ENCODE results near the gene DLG2. TPM values are rescaled to one million over a fixed set of nuclear protein-coding genes. Genes with fewer than 3 reads are reported as not detected.

The DLG2 gene
- total and polyA plus RNA-seq, 4 donors, result 0.30 to 5.5 (median 0.68) TPM

DNA sequence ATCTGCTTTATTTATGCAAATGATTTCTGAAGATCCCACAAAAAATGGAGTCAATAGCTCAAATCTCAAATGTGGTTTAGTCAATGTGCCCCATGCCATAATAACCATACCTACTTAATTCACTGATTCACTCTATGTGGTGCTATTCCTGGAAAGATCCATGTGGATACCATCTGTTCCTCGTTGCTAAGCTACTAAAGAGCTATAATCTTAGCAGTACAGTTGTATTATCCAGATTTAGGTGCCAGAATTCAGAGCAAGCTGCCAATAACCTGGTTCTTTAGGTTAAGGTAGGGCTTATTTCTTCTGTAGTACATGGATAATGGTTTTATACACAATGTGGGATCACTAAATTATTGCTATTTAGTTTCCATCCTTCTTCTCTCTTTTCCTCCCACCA, 1366.3 kb downstream of the DLG2 start:
- DNase-seq (ENCODE audit: low spot score), result no peak
- TF ChIP-seq, protein P1, sequence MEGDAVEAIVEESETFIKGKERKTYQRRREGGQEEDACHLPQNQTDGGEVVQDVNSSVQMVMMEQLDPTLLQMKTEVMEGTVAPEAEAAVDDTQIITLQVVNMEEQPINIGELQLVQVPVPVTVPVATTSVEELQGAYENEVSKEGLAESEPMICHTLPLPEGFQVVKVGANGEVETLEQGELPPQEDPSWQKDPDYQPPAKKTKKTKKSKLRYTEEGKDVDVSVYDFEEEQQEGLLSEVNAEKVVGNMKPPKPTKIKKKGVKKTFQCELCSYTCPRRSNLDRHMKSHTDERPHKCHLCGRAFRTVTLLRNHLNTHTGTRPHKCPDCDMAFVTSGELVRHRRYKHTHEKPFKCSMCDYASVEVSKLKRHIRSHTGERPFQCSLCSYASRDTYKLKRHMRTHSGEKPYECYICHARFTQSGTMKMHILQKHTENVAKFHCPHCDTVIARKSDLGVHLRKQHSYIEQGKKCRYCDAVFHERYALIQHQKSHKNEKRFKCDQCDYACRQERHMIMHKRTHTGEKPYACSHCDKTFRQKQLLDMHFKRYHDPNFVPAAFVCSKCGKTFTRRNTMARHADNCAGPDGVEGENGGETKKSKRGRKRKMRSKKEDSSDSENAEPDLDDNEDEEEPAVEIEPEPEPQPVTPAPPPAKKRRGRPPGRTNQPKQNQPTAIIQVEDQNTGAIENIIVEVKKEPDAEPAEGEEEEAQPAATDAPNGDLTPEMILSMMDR (IDR thresholded peaks at IDR 0.05; ENCODE audit: low read depth, low read length, missing input control), result no peak

DNA sequence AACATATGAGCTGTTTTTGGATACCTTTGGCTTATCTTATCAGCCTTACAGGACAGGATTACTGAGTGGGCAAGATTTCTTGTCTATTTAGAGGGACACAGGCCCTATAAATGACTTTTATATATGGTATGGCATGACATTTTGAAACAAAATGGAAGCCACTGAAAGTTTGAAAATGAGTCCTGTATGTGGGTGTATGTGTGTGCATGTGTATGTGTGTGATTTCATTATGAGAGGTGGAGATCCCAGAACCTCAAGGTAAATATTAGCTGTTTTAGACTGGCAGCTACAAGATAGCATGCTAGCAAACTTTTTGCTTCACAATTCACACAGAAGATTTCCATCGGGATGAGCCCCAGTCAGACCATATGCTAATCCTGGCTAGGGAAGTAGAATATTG, 1370.5 kb downstream of the DLG2 start:
- Histone ChIP-seq H3K4me3 (ENCODE audit: low read depth in 1 of 3, low read length in 3 of 3) (no peak overlapping the region), H3K9me3 (ENCODE audit: control insufficient read depth in 4 of 4, low read length in 3 of 4) (no peaks in the 10 kb centered on the region), H3K4me1 (ENCODE audit: control insufficient read depth in 4 of 4, insufficient read depth in 4 of 4, low read length in 3 of 4) (peaks cover 0 to 3% (median 2%) of the 10 kb centered on the region in 4 donors), H3K9ac (ENCODE audit: low read depth in 1 of 2, low read length in 2 of 2) (no peak overlapping the region), H3K36me3 (ENCODE audit: control insufficient read depth in 4 of 4, insufficient read depth in 3 of 4, low read depth in 1 of 4, low read length in 3 of 4) (no peaks in the 10 kb centered on the region), H3K27ac (ENCODE audit: low read depth in 1 of 2, low read length in 2 of 2) (no peak overlapping the region), H3K27me3 (ENCODE audit: control insufficient read depth in 4 of 4, insufficient read depth in 4 of 4, low read length in 3 of 4) (no peaks in the 10 kb centered on the region)
- WGBS, result 59% methylated on average over 1 of the region's 1 CpG
- DNase-seq (ENCODE audit: low spot score), result no peak
- no peak for TF ChIP-seq HNF4A (conservative IDR thresholded peaks at IDR 0.05)
- no peak for TF ChIP-seq SP1 (IDR thresholded peaks at IDR 0.05)
- TF ChIP-seq EGR1 (IDR thresholded peaks at IDR 0.05; ENCODE audit: low read depth in 2 of 2), result no peak
- TF ChIP-seq YY1 (IDR thresholded peaks at IDR 0.05), result no peak
- TF ChIP-seq FOXA1 (IDR thresholded peaks at IDR 0.05), result no peak
- no peak for TF ChIP-seq JUND (IDR thresholded peaks at IDR 0.05)
- TF ChIP-seq, protein P1 (IDR thresholded peaks at IDR 0.05; ENCODE audit: low read depth, low read length, missing input control), result no peak
- TF ChIP-seq, protein P2, sequence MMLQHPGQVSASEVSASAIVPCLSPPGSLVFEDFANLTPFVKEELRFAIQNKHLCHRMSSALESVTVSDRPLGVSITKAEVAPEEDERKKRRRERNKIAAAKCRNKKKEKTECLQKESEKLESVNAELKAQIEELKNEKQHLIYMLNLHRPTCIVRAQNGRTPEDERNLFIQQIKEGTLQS (IDR thresholded peaks at IDR 0.05), result no peak
- TF ChIP-seq, protein P3, sequence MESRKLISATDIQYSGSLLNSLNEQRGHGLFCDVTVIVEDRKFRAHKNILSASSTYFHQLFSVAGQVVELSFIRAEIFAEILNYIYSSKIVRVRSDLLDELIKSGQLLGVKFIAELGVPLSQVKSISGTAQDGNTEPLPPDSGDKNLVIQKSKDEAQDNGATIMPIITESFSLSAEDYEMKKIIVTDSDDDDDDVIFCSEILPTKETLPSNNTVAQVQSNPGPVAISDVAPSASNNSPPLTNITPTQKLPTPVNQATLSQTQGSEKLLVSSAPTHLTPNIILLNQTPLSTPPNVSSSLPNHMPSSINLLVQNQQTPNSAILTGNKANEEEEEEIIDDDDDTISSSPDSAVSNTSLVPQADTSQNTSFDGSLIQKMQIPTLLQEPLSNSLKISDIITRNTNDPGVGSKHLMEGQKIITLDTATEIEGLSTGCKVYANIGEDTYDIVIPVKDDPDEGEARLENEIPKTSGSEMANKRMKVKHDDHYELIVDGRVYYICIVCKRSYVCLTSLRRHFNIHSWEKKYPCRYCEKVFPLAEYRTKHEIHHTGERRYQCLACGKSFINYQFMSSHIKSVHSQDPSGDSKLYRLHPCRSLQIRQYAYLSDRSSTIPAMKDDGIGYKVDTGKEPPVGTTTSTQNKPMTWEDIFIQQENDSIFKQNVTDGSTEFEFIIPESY (IDR thresholded peaks at IDR 0.05), result no peak

More for the DNA sequence above, 1366.3 kb downstream of the DLG2 start:
- Histone ChIP-seq H3K4me3 (ENCODE audit: low read depth in 1 of 3, low read length in 3 of 3) (no peak overlapping the region), H3K27me3 (ENCODE audit: control insufficient read depth in 4 of 4, insufficient read depth in 4 of 4, low read length in 3 of 4) (no peaks in the 10 kb centered on the region), H3K9me3 (ENCODE audit: control insufficient read depth in 4 of 4, low read length in 3 of 4) (no peaks in the 10 kb centered on the region), H3K4me1 (ENCODE audit: control insufficient read depth in 4 of 4, insufficient read depth in 4 of 4, low read length in 3 of 4) (peaks cover 0 to 4% (median 3%) of the 10 kb centered on the region in 4 donors), H3K9ac (ENCODE audit: low read depth in 1 of 2, low read length in 2 of 2) (no peak overlapping the region), H3K36me3 (ENCODE audit: control insufficient read depth in 4 of 4, insufficient read depth in 3 of 4, low read depth in 1 of 4, low read length in 3 of 4) (no peaks in the 10 kb centered on the region), H3K27ac (ENCODE audit: low read depth in 1 of 2, low read length in 2 of 2) (no peak overlapping the region)
- 70% methylated on average over 1 of the region's 1 CpG for WGBS

DNA sequence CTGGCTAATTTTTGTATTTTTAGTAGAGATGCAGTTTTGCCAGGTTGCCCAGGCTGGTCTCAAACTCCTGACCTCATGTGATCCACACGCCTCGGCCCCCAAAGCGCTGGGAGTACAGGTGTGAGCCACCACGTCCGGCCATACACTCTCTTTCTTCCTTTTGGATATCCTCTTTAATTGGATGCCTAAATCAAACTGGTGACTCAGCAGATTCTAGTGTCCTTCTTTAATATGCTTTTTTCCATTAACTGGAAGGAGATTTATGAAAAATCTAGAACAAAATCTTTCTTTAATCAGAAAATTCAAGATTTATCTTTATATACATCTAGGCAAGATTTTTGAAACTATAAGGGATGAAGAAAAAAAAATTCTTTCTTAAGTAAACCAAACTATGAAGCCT, 1371.7 kb downstream of the DLG2 start:
- H3K9me3 ChIP-seq (ENCODE audit: control insufficient read depth in 4 of 4, low read length in 3 of 4), result no peaks in the 10 kb centered on the region
- 96% methylated on average over 5 of the region's 5 CpGs for WGBS
- H3K27me3 ChIP-seq (ENCODE audit: control insufficient read depth in 4 of 4, insufficient read depth in 4 of 4, low read length in 3 of 4), result no peaks in the 10 kb centered on the region
- TF ChIP-seq, protein P4, sequence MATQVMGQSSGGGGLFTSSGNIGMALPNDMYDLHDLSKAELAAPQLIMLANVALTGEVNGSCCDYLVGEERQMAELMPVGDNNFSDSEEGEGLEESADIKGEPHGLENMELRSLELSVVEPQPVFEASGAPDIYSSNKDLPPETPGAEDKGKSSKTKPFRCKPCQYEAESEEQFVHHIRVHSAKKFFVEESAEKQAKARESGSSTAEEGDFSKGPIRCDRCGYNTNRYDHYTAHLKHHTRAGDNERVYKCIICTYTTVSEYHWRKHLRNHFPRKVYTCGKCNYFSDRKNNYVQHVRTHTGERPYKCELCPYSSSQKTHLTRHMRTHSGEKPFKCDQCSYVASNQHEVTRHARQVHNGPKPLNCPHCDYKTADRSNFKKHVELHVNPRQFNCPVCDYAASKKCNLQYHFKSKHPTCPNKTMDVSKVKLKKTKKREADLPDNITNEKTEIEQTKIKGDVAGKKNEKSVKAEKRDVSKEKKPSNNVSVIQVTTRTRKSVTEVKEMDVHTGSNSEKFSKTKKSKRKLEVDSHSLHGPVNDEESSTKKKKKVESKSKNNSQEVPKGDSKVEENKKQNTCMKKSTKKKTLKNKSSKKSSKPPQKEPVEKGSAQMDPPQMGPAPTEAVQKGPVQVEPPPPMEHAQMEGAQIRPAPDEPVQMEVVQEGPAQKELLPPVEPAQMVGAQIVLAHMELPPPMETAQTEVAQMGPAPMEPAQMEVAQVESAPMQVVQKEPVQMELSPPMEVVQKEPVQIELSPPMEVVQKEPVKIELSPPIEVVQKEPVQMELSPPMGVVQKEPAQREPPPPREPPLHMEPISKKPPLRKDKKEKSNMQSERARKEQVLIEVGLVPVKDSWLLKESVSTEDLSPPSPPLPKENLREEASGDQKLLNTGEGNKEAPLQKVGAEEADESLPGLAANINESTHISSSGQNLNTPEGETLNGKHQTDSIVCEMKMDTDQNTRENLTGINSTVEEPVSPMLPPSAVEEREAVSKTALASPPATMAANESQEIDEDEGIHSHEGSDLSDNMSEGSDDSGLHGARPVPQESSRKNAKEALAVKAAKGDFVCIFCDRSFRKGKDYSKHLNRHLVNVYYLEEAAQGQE (IDR thresholded peaks at IDR 0.05), result no peak
- TF ChIP-seq, protein P2 (IDR thresholded peaks at IDR 0.05), result no peak
- TF ChIP-seq NR2F2 (IDR thresholded peaks at IDR 0.05) (no peak), YY1 (IDR thresholded peaks at IDR 0.05) (no peak), TAF1 (conservative IDR thresholded peaks at IDR 0.05) (no peak), HNF4A (conservative IDR thresholded peaks at IDR 0.05) (no peak), HNF4G (IDR thresholded peaks at IDR 0.05) (no peak), FOXA2 (IDR thresholded peaks at IDR 0.05) (no peak), GABPA (IDR thresholded peaks at IDR 0.05 in 1 of 2, conservative IDR thresholded peaks at IDR 0.05 in 1 of 2) (no peak)
- TF ChIP-seq, protein P1 (IDR thresholded peaks at IDR 0.05; ENCODE audit: low read depth, low read length, missing input control), result no peak

More for the DNA sequence above, 1371.7 kb downstream of the DLG2 start:
- Histone ChIP-seq H3K4me1 (ENCODE audit: control insufficient read depth in 4 of 4, insufficient read depth in 4 of 4, low read length in 3 of 4) (peaks cover under 1 to 4% (median 2%) of the 10 kb centered on the region in 4 donors), H3K9ac (ENCODE audit: low read depth in 1 of 2, low read length in 2 of 2) (no peak overlapping the region), H3K27ac (ENCODE audit: low read depth in 1 of 2, low read length in 2 of 2) (no peak overlapping the region), H3K36me3 (ENCODE audit: control insufficient read depth in 4 of 4, insufficient read depth in 3 of 4, low read depth in 1 of 4, low read length in 3 of 4) (no peaks in the 10 kb centered on the region), H3K4me3 (ENCODE audit: low read depth in 1 of 3, low read length in 3 of 3) (no peak overlapping the region)
- no peak for DNase-seq (ENCODE audit: low spot score)
